ENCODE data around the gene CXCL6.

CXCL6 gene

DNA sequence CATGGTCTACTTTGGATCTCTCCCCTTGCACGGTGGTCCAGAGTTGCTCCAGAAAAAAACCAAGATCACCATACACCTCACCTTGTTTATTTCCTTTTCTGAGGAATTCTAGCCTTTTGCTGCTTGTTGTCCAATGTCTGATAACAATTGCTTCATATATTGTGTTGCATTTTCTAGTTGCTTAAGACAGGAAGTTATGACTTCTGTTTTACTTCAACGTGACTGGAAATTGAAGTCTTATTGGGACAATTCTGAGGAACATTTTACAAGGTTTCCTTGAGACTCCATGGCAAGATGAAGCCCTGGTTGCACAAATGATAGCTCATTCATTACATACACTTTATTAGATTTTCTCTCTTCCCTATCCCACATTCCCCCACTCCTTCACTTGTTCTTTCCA, 37.9 kb downstream of the CXCL6 start:
- TF ChIP-seq SNAI2 (CRISPR knock-in tag; IDR thresholded peaks at IDR 0.05) (no peak), CSDC2 (CRISPR knock-in tag; IDR thresholded peaks at IDR 0.05) (no peak), ZNF70 (CRISPR knock-in tag; IDR thresholded peaks at IDR 0.05) (no peak), RARB (CRISPR knock-in tag; IDR thresholded peaks at IDR 0.05) (no peak), ARNTL (CRISPR knock-in tag; IDR thresholded peaks at IDR 0.05; ENCODE audit: borderline replicate concordance, low read depth) (no peak), GLIS3 (CRISPR knock-in tag; IDR thresholded peaks at IDR 0.05) (no peak), TCF4 (CRISPR knock-in tag; IDR thresholded peaks at IDR 0.05; ENCODE audit: borderline replicate concordance) (no peak), ZFP3 (CRISPR knock-in tag; IDR thresholded peaks at IDR 0.05) (no peak), TOX (CRISPR knock-in tag; IDR thresholded peaks at IDR 0.05; ENCODE audit: borderline replicate concordance) (no peak), ZNF8 (CRISPR knock-in tag; IDR thresholded peaks at IDR 0.05) (no peak), ZNF565 (CRISPR knock-in tag; conservative IDR thresholded peaks at IDR 0.05; ENCODE audit: low read depth) (no peak), OSR1 (CRISPR knock-in tag; IDR thresholded peaks at IDR 0.05) (no peak), PPARA (CRISPR knock-in tag; IDR thresholded peaks at IDR 0.05; ENCODE audit: borderline replicate concordance) (no peak), ESRRG (CRISPR knock-in tag; IDR thresholded peaks at IDR 0.05) (no peak), ISL1 (CRISPR knock-in tag; IDR thresholded peaks at IDR 0.05) (no peak)
- TF ChIP-seq, protein P1, sequence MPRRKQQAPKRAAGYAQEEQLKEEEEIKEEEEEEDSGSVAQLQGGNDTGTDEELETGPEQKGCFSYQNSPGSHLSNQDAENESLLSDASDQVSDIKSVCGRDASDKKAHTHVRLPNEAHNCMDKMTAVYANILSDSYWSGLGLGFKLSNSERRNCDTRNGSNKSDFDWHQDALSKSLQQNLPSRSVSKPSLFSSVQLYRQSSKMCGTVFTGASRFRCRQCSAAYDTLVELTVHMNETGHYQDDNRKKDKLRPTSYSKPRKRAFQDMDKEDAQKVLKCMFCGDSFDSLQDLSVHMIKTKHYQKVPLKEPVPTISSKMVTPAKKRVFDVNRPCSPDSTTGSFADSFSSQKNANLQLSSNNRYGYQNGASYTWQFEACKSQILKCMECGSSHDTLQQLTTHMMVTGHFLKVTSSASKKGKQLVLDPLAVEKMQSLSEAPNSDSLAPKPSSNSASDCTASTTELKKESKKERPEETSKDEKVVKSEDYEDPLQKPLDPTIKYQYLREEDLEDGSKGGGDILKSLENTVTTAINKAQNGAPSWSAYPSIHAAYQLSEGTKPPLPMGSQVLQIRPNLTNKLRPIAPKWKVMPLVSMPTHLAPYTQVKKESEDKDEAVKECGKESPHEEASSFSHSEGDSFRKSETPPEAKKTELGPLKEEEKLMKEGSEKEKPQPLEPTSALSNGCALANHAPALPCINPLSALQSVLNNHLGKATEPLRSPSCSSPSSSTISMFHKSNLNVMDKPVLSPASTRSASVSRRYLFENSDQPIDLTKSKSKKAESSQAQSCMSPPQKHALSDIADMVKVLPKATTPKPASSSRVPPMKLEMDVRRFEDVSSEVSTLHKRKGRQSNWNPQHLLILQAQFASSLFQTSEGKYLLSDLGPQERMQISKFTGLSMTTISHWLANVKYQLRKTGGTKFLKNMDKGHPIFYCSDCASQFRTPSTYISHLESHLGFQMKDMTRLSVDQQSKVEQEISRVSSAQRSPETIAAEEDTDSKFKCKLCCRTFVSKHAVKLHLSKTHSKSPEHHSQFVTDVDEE (CRISPR knock-in tag; IDR thresholded peaks at IDR 0.05) = no peak
- TF ChIP-seq, protein P2, sequence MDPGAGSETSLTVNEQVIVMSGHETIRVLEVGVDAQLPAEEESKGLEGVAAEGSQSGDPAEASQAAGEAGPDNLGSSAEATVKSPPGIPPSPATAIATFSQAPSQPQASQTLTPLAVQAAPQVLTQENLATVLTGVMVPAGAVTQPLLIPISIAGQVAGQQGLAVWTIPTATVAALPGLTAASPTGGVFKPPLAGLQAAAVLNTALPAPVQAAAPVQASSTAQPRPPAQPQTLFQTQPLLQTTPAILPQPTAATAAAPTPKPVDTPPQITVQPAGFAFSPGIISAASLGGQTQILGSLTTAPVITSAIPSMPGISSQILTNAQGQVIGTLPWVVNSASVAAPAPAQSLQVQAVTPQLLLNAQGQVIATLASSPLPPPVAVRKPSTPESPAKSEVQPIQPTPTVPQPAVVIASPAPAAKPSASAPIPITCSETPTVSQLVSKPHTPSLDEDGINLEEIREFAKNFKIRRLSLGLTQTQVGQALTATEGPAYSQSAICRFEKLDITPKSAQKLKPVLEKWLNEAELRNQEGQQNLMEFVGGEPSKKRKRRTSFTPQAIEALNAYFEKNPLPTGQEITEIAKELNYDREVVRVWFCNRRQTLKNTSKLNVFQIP (CRISPR knock-in tag; IDR thresholded peaks at IDR 0.05; ENCODE audit: borderline replicate concordance, low read depth) = no peak
- TF ChIP-seq, protein P3, sequence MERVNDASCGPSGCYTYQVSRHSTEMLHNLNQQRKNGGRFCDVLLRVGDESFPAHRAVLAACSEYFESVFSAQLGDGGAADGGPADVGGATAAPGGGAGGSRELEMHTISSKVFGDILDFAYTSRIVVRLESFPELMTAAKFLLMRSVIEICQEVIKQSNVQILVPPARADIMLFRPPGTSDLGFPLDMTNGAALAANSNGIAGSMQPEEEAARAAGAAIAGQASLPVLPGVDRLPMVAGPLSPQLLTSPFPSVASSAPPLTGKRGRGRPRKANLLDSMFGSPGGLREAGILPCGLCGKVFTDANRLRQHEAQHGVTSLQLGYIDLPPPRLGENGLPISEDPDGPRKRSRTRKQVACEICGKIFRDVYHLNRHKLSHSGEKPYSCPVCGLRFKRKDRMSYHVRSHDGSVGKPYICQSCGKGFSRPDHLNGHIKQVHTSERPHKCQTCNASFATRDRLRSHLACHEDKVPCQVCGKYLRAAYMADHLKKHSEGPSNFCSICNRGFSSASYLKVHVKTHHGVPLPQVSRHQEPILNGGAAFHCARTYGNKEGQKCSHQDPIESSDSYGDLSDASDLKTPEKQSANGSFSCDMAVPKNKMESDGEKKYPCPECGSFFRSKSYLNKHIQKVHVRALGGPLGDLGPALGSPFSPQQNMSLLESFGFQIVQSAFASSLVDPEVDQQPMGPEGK (CRISPR knock-in tag; IDR thresholded peaks at IDR 0.05; ENCODE audit: borderline replicate concordance) = no peak
- TF ChIP-seq, protein P4, sequence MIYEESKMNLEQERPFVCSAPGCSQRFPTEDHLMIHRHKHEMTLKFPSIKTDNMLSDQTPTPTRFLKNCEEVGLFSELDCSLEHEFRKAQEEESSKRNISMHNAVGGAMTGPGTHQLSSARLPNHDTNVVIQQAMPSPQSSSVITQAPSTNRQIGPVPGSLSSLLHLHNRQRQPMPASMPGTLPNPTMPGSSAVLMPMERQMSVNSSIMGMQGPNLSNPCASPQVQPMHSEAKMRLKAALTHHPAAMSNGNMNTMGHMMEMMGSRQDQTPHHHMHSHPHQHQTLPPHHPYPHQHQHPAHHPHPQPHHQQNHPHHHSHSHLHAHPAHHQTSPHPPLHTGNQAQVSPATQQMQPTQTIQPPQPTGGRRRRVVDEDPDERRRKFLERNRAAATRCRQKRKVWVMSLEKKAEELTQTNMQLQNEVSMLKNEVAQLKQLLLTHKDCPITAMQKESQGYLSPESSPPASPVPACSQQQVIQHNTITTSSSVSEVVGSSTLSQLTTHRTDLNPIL (CRISPR knock-in tag; IDR thresholded peaks at IDR 0.05; ENCODE audit: low read depth) = no peak
- ATAC-seq = no peak

DNA sequence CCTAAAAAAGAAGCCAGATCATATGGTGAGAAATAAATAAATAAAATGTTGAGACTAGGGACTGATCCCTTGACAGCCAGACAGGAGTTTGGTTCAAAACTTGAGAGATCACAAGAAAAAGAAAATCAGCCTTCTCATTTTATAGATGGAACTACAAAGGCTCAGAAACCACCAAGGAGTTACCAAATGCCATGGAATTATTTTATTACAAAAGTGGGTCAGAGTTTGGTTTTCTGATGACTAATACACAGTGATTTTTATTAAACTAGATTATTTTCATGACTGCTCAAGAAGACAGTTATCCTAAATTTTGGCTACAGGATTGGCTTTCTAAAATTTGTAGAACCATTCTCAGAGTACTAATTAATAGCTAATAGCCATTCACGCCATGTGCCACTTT, 38.9 kb downstream of the CXCL6 start:
- TF ChIP-seq ZFP30 (CRISPR knock-in tag; IDR thresholded peaks at IDR 0.05) (no peak), RARB (CRISPR knock-in tag; IDR thresholded peaks at IDR 0.05) (no peak), ZNF565 (CRISPR knock-in tag; conservative IDR thresholded peaks at IDR 0.05; ENCODE audit: low read depth) (no peak), SNAI2 (CRISPR knock-in tag; IDR thresholded peaks at IDR 0.05) (no peak), ESRRG (CRISPR knock-in tag; IDR thresholded peaks at IDR 0.05) (no peak), ISL1 (CRISPR knock-in tag; IDR thresholded peaks at IDR 0.05) (no peak), ARNTL (CRISPR knock-in tag; IDR thresholded peaks at IDR 0.05; ENCODE audit: borderline replicate concordance, low read depth) (no peak), ZFP3 (CRISPR knock-in tag; IDR thresholded peaks at IDR 0.05) (no peak), CSDC2 (CRISPR knock-in tag; IDR thresholded peaks at IDR 0.05) (no peak), ZNF8 (CRISPR knock-in tag; IDR thresholded peaks at IDR 0.05) (no peak), OSR1 (CRISPR knock-in tag; IDR thresholded peaks at IDR 0.05) (no peak), PPARA (CRISPR knock-in tag; IDR thresholded peaks at IDR 0.05; ENCODE audit: borderline replicate concordance) (no peak), GLIS3 (CRISPR knock-in tag; IDR thresholded peaks at IDR 0.05) (no peak), TOX (CRISPR knock-in tag; IDR thresholded peaks at IDR 0.05; ENCODE audit: borderline replicate concordance) (no peak)
- TF ChIP-seq, protein P5, sequence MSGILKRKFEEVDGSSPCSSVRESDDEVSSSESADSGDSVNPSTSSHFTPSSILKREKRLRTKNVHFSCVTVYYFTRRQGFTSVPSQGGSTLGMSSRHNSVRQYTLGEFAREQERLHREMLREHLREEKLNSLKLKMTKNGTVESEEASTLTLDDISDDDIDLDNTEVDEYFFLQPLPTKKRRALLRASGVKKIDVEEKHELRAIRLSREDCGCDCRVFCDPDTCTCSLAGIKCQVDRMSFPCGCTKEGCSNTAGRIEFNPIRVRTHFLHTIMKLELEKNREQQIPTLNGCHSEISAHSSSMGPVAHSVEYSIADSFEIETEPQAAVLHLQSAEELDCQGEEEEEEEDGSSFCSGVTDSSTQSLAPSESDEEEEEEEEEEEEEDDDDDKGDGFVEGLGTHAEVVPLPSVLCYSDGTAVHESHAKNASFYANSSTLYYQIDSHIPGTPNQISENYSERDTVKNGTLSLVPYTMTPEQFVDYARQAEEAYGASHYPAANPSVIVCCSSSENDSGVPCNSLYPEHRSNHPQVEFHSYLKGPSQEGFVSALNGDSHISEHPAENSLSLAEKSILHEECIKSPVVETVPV (CRISPR knock-in tag; IDR thresholded peaks at IDR 0.05) = no peak
- TF ChIP-seq, protein P1 (CRISPR knock-in tag; IDR thresholded peaks at IDR 0.05) = no peak
- TF ChIP-seq, protein P4 (CRISPR knock-in tag; IDR thresholded peaks at IDR 0.05; ENCODE audit: low read depth) = no peak
- TF ChIP-seq, protein P2 (CRISPR knock-in tag; IDR thresholded peaks at IDR 0.05; ENCODE audit: borderline replicate concordance, low read depth) = no peak
- ATAC-seq = no peak
